Measurements from ENCODE around the gene CIRBP. TPM values are rescaled to one million over a fixed set of nuclear protein-coding genes. Genes with fewer than 3 reads are reported as not detected.

The CIRBP gene
- total RNA-seq, 1 donor from 2014 or later = 352 TPM

GRCh38 chr19:1264801-1265614 lies 4.1 kb upstream of the CIRBP start:
- peak overlapping the region; percentile 68 for H3K4me3 ChIP-seq

GRCh38 chr19:1265615-1266128 lies 3.5 kb upstream of the CIRBP start:
- intact Hi-C loops (cut with DNase I) = no loop called here
- peaks cover 73% of the 10 kb centered on the region for H3K4me1 ChIP-seq
- no peaks in the 10 kb centered on the region for H3K9me3 ChIP-seq
- DNase-seq (peak; percentile 80), ATAC-seq (no peak)
- no peak for TF ChIP-seq CTCF (IDR thresholded peaks at IDR 0.05)
- H3K4me3 ChIP-seq = peak overlapping the region; percentile 68
- H3K27ac ChIP-seq = peak overlapping the region; percentile 88
- H3K36me3 ChIP-seq = peaks cover 4% of the 10 kb centered on the region
- no peaks in the 10 kb centered on the region for H3K27me3 ChIP-seq (ENCODE audit: low read depth)

More at GRCh38 chr19:1264801-1265614, 4.1 kb upstream of the CIRBP start:
- Histone ChIP-seq H3K27ac (peak overlapping the region; percentile 88), H3K9me3 (no peaks in the 10 kb centered on the region), H3K36me3 (no peaks in the 10 kb centered on the region), H3K27me3 (ENCODE audit: low read depth) (no peaks in the 10 kb centered on the region), H3K4me1 (peaks cover 73% of the 10 kb centered on the region)
- DNase-seq (peak; percentile 70), ATAC-seq (no peak)
- no peak for TF ChIP-seq CTCF (IDR thresholded peaks at IDR 0.05)
- intact Hi-C loops (cut with DNase I) = no loop called here

GRCh38 chr19:1266129-1266915 lies 2.8 kb upstream of the CIRBP start:
- intact Hi-C loops (cut with DNase I) = no loop called here
- peak overlapping the region; percentile 88 for H3K27ac ChIP-seq
- no peak for TF ChIP-seq CTCF (IDR thresholded peaks at IDR 0.05)
- H3K27me3 ChIP-seq (ENCODE audit: low read depth) = no peaks in the 10 kb centered on the region
- H3K9me3 ChIP-seq = no peaks in the 10 kb centered on the region
- DNase-seq = peak; percentile 93
- H3K36me3 ChIP-seq = peaks cover 10% of the 10 kb centered on the region
- peaks cover 76% of the 10 kb centered on the region for H3K4me1 ChIP-seq
- ATAC-seq = peak; percentile 63 to 72
- peak overlapping the region; percentile 68 for H3K4me3 ChIP-seq

- peak; percentile 43 to 63 for ATAC-seq
- H3K4me3 ChIP-seq = peak overlapping the region; percentile 68
- no peaks in the 10 kb centered on the region for H3K27me3 ChIP-seq (ENCODE audit: low read depth)
- peaks cover 17% of the 10 kb centered on the region for H3K36me3 ChIP-seq
- H3K27ac ChIP-seq = peak overlapping the region; percentile 88
- no peaks in the 10 kb centered on the region for H3K9me3 ChIP-seq
- intact Hi-C loops (cut with DNase I) = no loop called here
- peaks cover 76% of the 10 kb centered on the region for H3K4me1 ChIP-seq
- DNase-seq = peak; percentile 86
- TF ChIP-seq CTCF (IDR thresholded peaks at IDR 0.05) = peak; percentile 96
Measured at GRCh38 chr19:1266916-1267476, 2.1 kb upstream of the CIRBP start.

GRCh38 chr19:1267477-1268225 lies 1.5 kb upstream of the CIRBP start:
- Histone ChIP-seq H3K27ac (no peak overlapping the region), H3K36me3 (peaks cover 24% of the 10 kb centered on the region), H3K27me3 (ENCODE audit: low read depth) (no peaks in the 10 kb centered on the region), H3K4me1 (peaks cover 76% of the 10 kb centered on the region), H3K4me3 (peak overlapping the region; percentile 68), H3K9me3 (no peaks in the 10 kb centered on the region)
- TF ChIP-seq CTCF (IDR thresholded peaks at IDR 0.05) = no peak
- intact Hi-C loops (cut with DNase I) = no loop called here
- no peak for ATAC-seq
- peak; percentile 56 for DNase-seq

Data from lower lobe of right lung (tissue), 2 donors.